Ammon's horn (tissue), 1 donor: ENCODE measurements around the gene LDLRAD3.
"Not testable (repeated sequence)": the region's sequence is repeated elsewhere in the genome, so short reads cannot be mapped to it uniquely, and the experiment has no call there.

Experiments used
- DNase-seq: peaks from one replicate; pipeline ENCODE4 v3.0.0-alpha.2; 2016; ENCODE audit warnings: low spot score

Gene LDLRAD3

GRCh38 chr11:35943713-35944502, at the start of gene LDLRAD3:
TSS of gene LDLRAD3 (plus strand) at chr11:35944062. CDS start at chr11:35944099, 37 bp downstream.
- peak; percentile 79 for DNase-seq

GRCh38 chr11:35897019-35897418, 46.8 kb upstream of the LDLRAD3 start:
- peak; percentile 14 for DNase-seq

GRCh38 chr11:35902961-35903360, 40.9 kb upstream of the LDLRAD3 start:
- DNase-seq: no peak

- DNase-seq: peak; percentile 84
Measured at GRCh38 chr11:35905646-35906276, 38.1 kb upstream of the LDLRAD3 start.

- no peak for DNase-seq
Measured at GRCh38 chr11:35906277-35906661, 37.6 kb upstream of the LDLRAD3 start.

GRCh38 chr11:35906681-35907080, 37.2 kb upstream of the LDLRAD3 start:
- no peak for DNase-seq

- no peak for DNase-seq
Measured at GRCh38 chr11:35907648-35908431, 36.0 kb upstream of the LDLRAD3 start.

- DNase-seq: not testable (repeated sequence)
Measured at GRCh38 chr11:35908432-35908771, 35.5 kb upstream of the LDLRAD3 start.

- peak; percentile 7 for DNase-seq
Measured at GRCh38 chr11:35909511-35910265, 34.2 kb upstream of the LDLRAD3 start.

GRCh38 chr11:35911013-35911412, 32.8 kb upstream of the LDLRAD3 start:
- DNase-seq: no peak

GRCh38 chr11:35911616-35912165, 32.2 kb upstream of the LDLRAD3 start:
- no peak for DNase-seq

GRCh38 chr11:35912436-35912835, 31.4 kb upstream of the LDLRAD3 start:
- DNase-seq: not testable (repeated sequence)

GRCh38 chr11:35912883-35913624, 30.8 kb upstream of the LDLRAD3 start:
- no peak for DNase-seq

- no peak for DNase-seq
Measured at GRCh38 chr11:35914816-35915215, 29.0 kb upstream of the LDLRAD3 start.

- DNase-seq: no peak
Measured at GRCh38 chr11:35916270-35916669, 27.6 kb upstream of the LDLRAD3 start.

GRCh38 chr11:35917676-35918075, 26.2 kb upstream of the LDLRAD3 start:
- no peak for DNase-seq

- DNase-seq: peak; percentile 20
Measured at GRCh38 chr11:35918716-35919115, 25.1 kb upstream of the LDLRAD3 start.

- DNase-seq: peak; percentile 61
Measured at GRCh38 chr11:35919244-35919643, 24.6 kb upstream of the LDLRAD3 start.

GRCh38 chr11:35923452-35923851, 20.4 kb upstream of the LDLRAD3 start:
- DNase-seq: peak; percentile 47

GRCh38 chr11:35924811-35925210, 19.1 kb upstream of the LDLRAD3 start:
- no peak for DNase-seq

GRCh38 chr11:35927104-35927503, 16.8 kb upstream of the LDLRAD3 start:
- DNase-seq: no peak
